Liver (tissue), 3 donors: ENCODE results near the gene AKR1D1.
"Not testable (repeated sequence)": the region's sequence is repeated elsewhere in the genome, so short reads cannot be mapped to it uniquely, and the experiment has no call there.

Experiments
- EGR1 ChIP-seq, 2 donors: IDR thresholded peaks; 2 replicates each; pipeline ENCODE4 v1.6.1; 2016 to 2018; ENCODE audit warnings: antibody characterized with exemption in 2 of 2, low read depth in 2 of 2
- JUND ChIP-seq, 2 donors: IDR thresholded peaks; 2 replicates each; pipeline ENCODE4 v1.6.1; 2016; ENCODE audit warnings: antibody characterized with exemption in 2 of 2
- TAF1 ChIP-seq: conservative IDR thresholded peaks from 2 replicates; pipeline ENCODE4 v1.6.1; 2016; ENCODE audit warnings: antibody characterized with exemption, mild to moderate bottlenecking
- TF ChIP-seq, protein P1 (sequence below): IDR thresholded peaks from 2 replicates; pipeline ENCODE4 v1.6.1; 2016; ENCODE audit warnings: antibody characterized with exemption
- TF ChIP-seq, protein P2 (sequence below): fragments of 150-350 bp; IDR thresholded peaks from 2 replicates; pipeline ENCODE4 v1.5.1; 2017; ENCODE audit warnings: improper control_type of control experiment, low read depth, low read length; ENCODE audit not compliant: missing input control
- TF ChIP-seq, protein P3 (sequence below): IDR thresholded peaks from 2 replicates; pipeline ENCODE4 v1.6.1; 2016; ENCODE audit warnings: antibody characterized with exemption, mild to moderate bottlenecking
- donor health status: healthy.
- donor health status: healthy.

DNA sequence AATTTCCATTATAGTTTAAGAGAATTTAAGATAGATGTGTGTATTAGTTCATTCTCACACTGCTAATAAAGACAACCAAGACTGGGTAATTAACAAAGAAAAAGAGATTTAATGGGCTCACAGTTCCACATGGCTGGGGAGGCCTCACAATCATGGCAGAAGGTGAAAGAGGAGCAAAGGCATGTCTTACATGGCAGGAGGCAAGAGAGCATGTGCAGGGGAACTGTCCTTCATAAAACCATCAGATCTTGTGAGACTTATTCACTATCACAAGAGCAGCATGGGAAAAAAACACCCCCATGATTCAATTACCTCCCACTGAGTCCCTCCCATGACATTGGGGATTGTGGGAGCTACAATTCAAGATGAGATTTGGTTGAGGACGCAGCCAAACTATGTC, 473 bp upstream of the AKR1D1 start:
- TF ChIP-seq, protein P1, sequence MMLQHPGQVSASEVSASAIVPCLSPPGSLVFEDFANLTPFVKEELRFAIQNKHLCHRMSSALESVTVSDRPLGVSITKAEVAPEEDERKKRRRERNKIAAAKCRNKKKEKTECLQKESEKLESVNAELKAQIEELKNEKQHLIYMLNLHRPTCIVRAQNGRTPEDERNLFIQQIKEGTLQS, result not testable (repeated sequence)
- TF ChIP-seq, protein P2, sequence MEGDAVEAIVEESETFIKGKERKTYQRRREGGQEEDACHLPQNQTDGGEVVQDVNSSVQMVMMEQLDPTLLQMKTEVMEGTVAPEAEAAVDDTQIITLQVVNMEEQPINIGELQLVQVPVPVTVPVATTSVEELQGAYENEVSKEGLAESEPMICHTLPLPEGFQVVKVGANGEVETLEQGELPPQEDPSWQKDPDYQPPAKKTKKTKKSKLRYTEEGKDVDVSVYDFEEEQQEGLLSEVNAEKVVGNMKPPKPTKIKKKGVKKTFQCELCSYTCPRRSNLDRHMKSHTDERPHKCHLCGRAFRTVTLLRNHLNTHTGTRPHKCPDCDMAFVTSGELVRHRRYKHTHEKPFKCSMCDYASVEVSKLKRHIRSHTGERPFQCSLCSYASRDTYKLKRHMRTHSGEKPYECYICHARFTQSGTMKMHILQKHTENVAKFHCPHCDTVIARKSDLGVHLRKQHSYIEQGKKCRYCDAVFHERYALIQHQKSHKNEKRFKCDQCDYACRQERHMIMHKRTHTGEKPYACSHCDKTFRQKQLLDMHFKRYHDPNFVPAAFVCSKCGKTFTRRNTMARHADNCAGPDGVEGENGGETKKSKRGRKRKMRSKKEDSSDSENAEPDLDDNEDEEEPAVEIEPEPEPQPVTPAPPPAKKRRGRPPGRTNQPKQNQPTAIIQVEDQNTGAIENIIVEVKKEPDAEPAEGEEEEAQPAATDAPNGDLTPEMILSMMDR, result not testable (repeated sequence)
- not testable (repeated sequence) for TF ChIP-seq JUND (IDR thresholded peaks at IDR 0.05); TAF1; EGR1 (IDR thresholded peaks at IDR 0.05; ENCODE audit: low read depth in 2 of 2)
- TF ChIP-seq, protein P3, sequence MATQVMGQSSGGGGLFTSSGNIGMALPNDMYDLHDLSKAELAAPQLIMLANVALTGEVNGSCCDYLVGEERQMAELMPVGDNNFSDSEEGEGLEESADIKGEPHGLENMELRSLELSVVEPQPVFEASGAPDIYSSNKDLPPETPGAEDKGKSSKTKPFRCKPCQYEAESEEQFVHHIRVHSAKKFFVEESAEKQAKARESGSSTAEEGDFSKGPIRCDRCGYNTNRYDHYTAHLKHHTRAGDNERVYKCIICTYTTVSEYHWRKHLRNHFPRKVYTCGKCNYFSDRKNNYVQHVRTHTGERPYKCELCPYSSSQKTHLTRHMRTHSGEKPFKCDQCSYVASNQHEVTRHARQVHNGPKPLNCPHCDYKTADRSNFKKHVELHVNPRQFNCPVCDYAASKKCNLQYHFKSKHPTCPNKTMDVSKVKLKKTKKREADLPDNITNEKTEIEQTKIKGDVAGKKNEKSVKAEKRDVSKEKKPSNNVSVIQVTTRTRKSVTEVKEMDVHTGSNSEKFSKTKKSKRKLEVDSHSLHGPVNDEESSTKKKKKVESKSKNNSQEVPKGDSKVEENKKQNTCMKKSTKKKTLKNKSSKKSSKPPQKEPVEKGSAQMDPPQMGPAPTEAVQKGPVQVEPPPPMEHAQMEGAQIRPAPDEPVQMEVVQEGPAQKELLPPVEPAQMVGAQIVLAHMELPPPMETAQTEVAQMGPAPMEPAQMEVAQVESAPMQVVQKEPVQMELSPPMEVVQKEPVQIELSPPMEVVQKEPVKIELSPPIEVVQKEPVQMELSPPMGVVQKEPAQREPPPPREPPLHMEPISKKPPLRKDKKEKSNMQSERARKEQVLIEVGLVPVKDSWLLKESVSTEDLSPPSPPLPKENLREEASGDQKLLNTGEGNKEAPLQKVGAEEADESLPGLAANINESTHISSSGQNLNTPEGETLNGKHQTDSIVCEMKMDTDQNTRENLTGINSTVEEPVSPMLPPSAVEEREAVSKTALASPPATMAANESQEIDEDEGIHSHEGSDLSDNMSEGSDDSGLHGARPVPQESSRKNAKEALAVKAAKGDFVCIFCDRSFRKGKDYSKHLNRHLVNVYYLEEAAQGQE, result not testable (repeated sequence)
